Hepatocyte (in vitro differentiated cells): Measurements from ENCODE around the gene VSTM2L. TPM values are rescaled to one million over a fixed set of nuclear protein-coding genes. Genes with fewer than 3 reads are reported as not detected.

Source experiments
- DNase-seq: peaks from one replicate; pipeline ENCODE4 v3.0.0-alpha.2; 2016; ENCODE audit warnings: low spot score
- H2AFZ ChIP-seq: fragments of 200-600 bp; sonication (generic); 2 replicates; pipeline ENCODE4 v1.6.0; 2016; ENCODE audit warnings: antibody characterized with exemption, mild to moderate bottlenecking
- H3K27ac ChIP-seq: fragments of 200-600 bp; sonication (generic); 2 replicates; pipeline ENCODE4 v1.5.1; 2016; ENCODE audit warnings: mild to moderate bottlenecking
- H3K27me3 ChIP-seq: fragments of 200-600 bp; sonication (generic); 2 replicates; pipeline ENCODE4 v1.6.1; 2016
- H3K36me3 ChIP-seq: fragments of 200-600 bp; sonication (generic); replicated peaks from 2 replicates; pipeline ENCODE4 v1.5.1; 2016; ENCODE audit warnings: low read depth; ENCODE audit not compliant: insufficient read depth
- H3K4me1 ChIP-seq: fragments of 200-600 bp; sonication (generic); 2 replicates; pipeline ENCODE4 v1.5.1; 2016; ENCODE audit warnings: mild to moderate bottlenecking, moderate library complexity; ENCODE audit not compliant: insufficient read depth
- H3K4me2 ChIP-seq: fragments of 200-600 bp; sonication (generic); 2 replicates; pipeline ENCODE4 v1.6.0; 2016
- H3K4me3 ChIP-seq: fragments of 200-600 bp; sonication (generic); 2 replicates; pipeline ENCODE4 v1.5.1; 2016; ENCODE audit warnings: mild to moderate bottlenecking
- H3K79me2 ChIP-seq: fragments of 200-600 bp; sonication (generic); 2 replicates; pipeline ENCODE4 v1.6.0; 2017; ENCODE audit warnings: mild to moderate bottlenecking
- H3K9me2 ChIP-seq: fragments of 200-600 bp; sonication (generic); replicated peaks from 2 replicates; pipeline ENCODE4 v1.6.0; 2017; ENCODE audit warnings: mild to moderate bottlenecking; ENCODE audit not compliant: insufficient read depth
- H3K9me3 ChIP-seq: fragments of 200-600 bp; sonication (generic); 2 replicates; pipeline ENCODE4 v1.5.1; 2016; ENCODE audit warnings: low read depth, mild to moderate bottlenecking
- H4K20me1 ChIP-seq: fragments of 200-600 bp; sonication (generic); 2 replicates; pipeline ENCODE4 v1.6.0; 2016; ENCODE audit warnings: mild to moderate bottlenecking; ENCODE audit not compliant: insufficient read depth, poor library complexity, severe bottlenecking
- EZH2 ChIP-seq: fragments of 200-600 bp; sonication (generic); IDR thresholded peaks from 2 replicates; pipeline ENCODE4 v1.6.1; 2016; ENCODE audit warnings: antibody characterized with exemption, mild to moderate bottlenecking, borderline replicate concordance
- EZH2phosphoT487 ChIP-seq: fragments of 200-600 bp; sonication (generic); IDR thresholded peaks from one replicate; pipeline ENCODE4 v1.6.1; 2018; ENCODE audit warnings: antibody characterized with exemption, mild to moderate bottlenecking, low read depth, moderate library complexity; ENCODE audit not compliant: unreplicated experiment, severe bottlenecking
- WGBS: methylation state at CpG from one replicate; pipeline ENCODE4 v1.1.6; 2016; ENCODE audit warnings: low lambda C conversion rate; ENCODE audit errors: missing lambda C conversion rate; 5-methylcytosine and 5-hydroxymethylcytosine counted together
- polyA plus RNA-seq: library from polyadenylated mRNA; unstranded; fragments of >200 nt; fragmentation: Nextera tagmentation; extraction: Ambion mirVana; gene quantifications from 2 replicates; pipeline ENCODE4 v1.2.1, GENCODE V29; 2016
- total RNA-seq: library from RNA; depleted of rRNA; stranded (reverse); fragments of >200 nt; gene quantifications from 2 replicates; pipeline ENCODE4 v1.2.3, GENCODE V29; 2014
- TF ChIP-seq, protein P1 (sequence below): fragments of 200-600 bp; sonication (generic); IDR thresholded peaks from 2 replicates; pipeline ENCODE4 v1.5.1; 2016; ENCODE audit warnings: antibody characterized with exemption, mild to moderate bottlenecking; ENCODE audit not compliant: poor library complexity

The VSTM2L gene
- total and polyA plus RNA-seq, 2 experiments from 2014 or later = 2.5 to 3.7 TPM

DNA sequence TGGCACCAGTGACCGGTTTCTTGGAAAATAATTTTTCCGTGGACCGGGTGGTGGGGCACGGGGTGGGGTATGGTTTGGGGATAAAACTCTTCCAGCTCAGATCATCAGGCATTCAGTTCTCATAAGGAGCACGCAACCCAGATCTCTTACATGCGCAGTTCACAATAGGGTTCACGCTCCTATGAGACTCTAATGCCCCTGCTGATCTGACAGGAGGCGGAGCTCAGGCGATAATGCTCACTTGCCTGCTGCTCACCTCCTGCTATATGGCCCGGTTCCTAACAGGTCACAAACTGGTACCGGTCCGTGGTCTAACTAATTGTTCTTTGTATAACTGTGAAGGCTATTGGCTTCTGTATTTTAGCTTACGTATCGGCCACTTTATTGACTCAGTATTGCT is 51.7 kb downstream of the VSTM2L start:
- 81% methylated on average over 14 of the region's 14 CpGs for whole genome bisulfite sequencing
- Histone ChIP-seq H3K9me2 (no peaks in the 10 kb centered on the region), H3K4me3 (no peak overlapping the region), H3K4me1 (peaks cover 11% of the 10 kb centered on the region), H3K27me3 (no peaks in the 10 kb centered on the region), H3K79me2 (no peaks in the 10 kb centered on the region), H3K4me2 (no peak overlapping the region), H3K36me3 (no peaks in the 10 kb centered on the region), H4K20me1 (no peaks in the 10 kb centered on the region), H3K9me3 (no peaks in the 10 kb centered on the region), H3K27ac (no peak overlapping the region), H2AFZ (no peak overlapping the region)
- DNase-seq = no peak
- TF ChIP-seq, protein P1, sequence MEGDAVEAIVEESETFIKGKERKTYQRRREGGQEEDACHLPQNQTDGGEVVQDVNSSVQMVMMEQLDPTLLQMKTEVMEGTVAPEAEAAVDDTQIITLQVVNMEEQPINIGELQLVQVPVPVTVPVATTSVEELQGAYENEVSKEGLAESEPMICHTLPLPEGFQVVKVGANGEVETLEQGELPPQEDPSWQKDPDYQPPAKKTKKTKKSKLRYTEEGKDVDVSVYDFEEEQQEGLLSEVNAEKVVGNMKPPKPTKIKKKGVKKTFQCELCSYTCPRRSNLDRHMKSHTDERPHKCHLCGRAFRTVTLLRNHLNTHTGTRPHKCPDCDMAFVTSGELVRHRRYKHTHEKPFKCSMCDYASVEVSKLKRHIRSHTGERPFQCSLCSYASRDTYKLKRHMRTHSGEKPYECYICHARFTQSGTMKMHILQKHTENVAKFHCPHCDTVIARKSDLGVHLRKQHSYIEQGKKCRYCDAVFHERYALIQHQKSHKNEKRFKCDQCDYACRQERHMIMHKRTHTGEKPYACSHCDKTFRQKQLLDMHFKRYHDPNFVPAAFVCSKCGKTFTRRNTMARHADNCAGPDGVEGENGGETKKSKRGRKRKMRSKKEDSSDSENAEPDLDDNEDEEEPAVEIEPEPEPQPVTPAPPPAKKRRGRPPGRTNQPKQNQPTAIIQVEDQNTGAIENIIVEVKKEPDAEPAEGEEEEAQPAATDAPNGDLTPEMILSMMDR = no peak
- no peak for TF ChIP-seq EZH2phosphoT487
- no peak for TF ChIP-seq EZH2

GRCh38 chr20:37955511-37955910 is 52.6 kb downstream of the VSTM2L start:
- Histone ChIP-seq H3K4me2 (no peak overlapping the region), H4K20me1 (no peaks in the 10 kb centered on the region), H2AFZ (no peak overlapping the region), H3K36me3 (no peaks in the 10 kb centered on the region), H3K4me1 (peaks cover 11% of the 10 kb centered on the region), H3K27me3 (no peaks in the 10 kb centered on the region), H3K27ac (no peak overlapping the region), H3K4me3 (no peak overlapping the region), H3K79me2 (no peaks in the 10 kb centered on the region), H3K9me2 (no peaks in the 10 kb centered on the region), H3K9me3 (no peaks in the 10 kb centered on the region)
- DNase-seq = no peak
- 88% methylated on average over 7 of the region's 7 CpGs for WGBS
- TF ChIP-seq, protein P1 = no peak
- TF ChIP-seq EZH2 = no peak
- TF ChIP-seq EZH2phosphoT487 = no peak

GRCh38 chr20:37956107-37956585 is 53.2 kb downstream of the VSTM2L start:
- no peak for DNase-seq
- Histone ChIP-seq H3K27me3 (no peaks in the 10 kb centered on the region), H2AFZ (no peak overlapping the region), H3K4me2 (no peak overlapping the region), H4K20me1 (no peaks in the 10 kb centered on the region), H3K4me3 (no peak overlapping the region), H3K79me2 (no peaks in the 10 kb centered on the region), H3K27ac (no peak overlapping the region), H3K4me1 (peaks cover 11% of the 10 kb centered on the region), H3K9me3 (no peaks in the 10 kb centered on the region), H3K36me3 (no peaks in the 10 kb centered on the region), H3K9me2 (no peaks in the 10 kb centered on the region)
- 34% methylated on average over 3 of the region's 3 CpGs for WGBS
- no peak for TF ChIP-seq EZH2phosphoT487
- TF ChIP-seq, protein P1 = no peak
- no peak for TF ChIP-seq EZH2
